22Rv1 (cell line): ENCODE results near the gene OR7C1.
"Not testable (repeated sequence)": the region's sequence is repeated elsewhere in the genome, so short reads cannot be mapped to it uniquely, and the experiment has no call there.

Experiments
- H3K27ac ChIP-seq: fragments of 450-650 bp; 2 replicates; pipeline ENCODE4 v1.5.1; 2017
- CTCF ChIP-seq: fragments of 450-650 bp; IDR thresholded peaks from 2 replicates; pipeline ENCODE4 v1.5.1; 2017; ENCODE audit warnings: mild to moderate bottlenecking
- ZFX ChIP-seq: fragments of 450-650 bp; IDR thresholded peaks from 2 replicates; pipeline ENCODE4 v1.6.1; 2017; ENCODE audit warnings: antibody characterized with exemption, borderline replicate concordance

Gene OR7C1

GRCh38 chr19:14772995-14773394 is 62.0 kb downstream of the OR7C1 start:
- TF ChIP-seq CTCF (no peak), ZFX (no peak)
- no peak overlapping the region for H3K27ac ChIP-seq

GRCh38 chr19:14772467-14772866 is 62.5 kb downstream of the OR7C1 start:
- TF ChIP-seq CTCF (no peak), ZFX (no peak)
- H3K27ac ChIP-seq: no peak overlapping the region

GRCh38 chr19:14770944-14771839 is 63.8 kb downstream of the OR7C1 start:
- no peak overlapping the region for H3K27ac ChIP-seq
- TF ChIP-seq CTCF (no peak), ZFX (no peak)

- no peak overlapping the region for H3K27ac ChIP-seq
- TF ChIP-seq CTCF (no peak), ZFX (no peak)
Observed at GRCh38 chr19:14770136-14770535, 64.8 kb downstream of the OR7C1 start.

- TF ChIP-seq CTCF (no peak), ZFX (no peak)
- no peak overlapping the region for H3K27ac ChIP-seq
Observed at GRCh38 chr19:14769201-14769600, 65.8 kb downstream of the OR7C1 start.

GRCh38 chr19:14768001-14768400 is 67.0 kb downstream of the OR7C1 start:
- TF ChIP-seq CTCF (no peak), ZFX (no peak)

GRCh38 chr19:14767466-14767971 is 67.5 kb downstream of the OR7C1 start:
- TF ChIP-seq ZFX: no peak
- no peak for TF ChIP-seq CTCF
- H3K27ac ChIP-seq: no peak overlapping the region

More at GRCh38 chr19:14768001-14768400, 67.0 kb downstream of the OR7C1 start:
- no peak overlapping the region for H3K27ac ChIP-seq

GRCh38 chr19:14765841-14766240 is 69.1 kb downstream of the OR7C1 start:
- not testable (repeated sequence) for H3K27ac ChIP-seq

GRCh38 chr19:14765403-14765802 is 69.6 kb downstream of the OR7C1 start:
- H3K27ac ChIP-seq: not testable (repeated sequence)
